Stimulated activated CD8-positive, alpha-beta memory T cell treated with anti-CD3 and anti-CD28 coated beads, Interleukin-15, amount 100 ng/mL, for 1 hour (primary cell): ENCODE measurements around the gene DFFA.
"Not testable (repeated sequence)": the region's sequence is repeated elsewhere in the genome, so short reads cannot be mapped to it uniquely, and the experiment has no call there.

Source experiments
- DNase-seq: peaks from one replicate; pipeline ENCODE4 v3.0.0-alpha.2; 2020; ENCODE audit warnings: low read depth

DFFA gene

DNA sequence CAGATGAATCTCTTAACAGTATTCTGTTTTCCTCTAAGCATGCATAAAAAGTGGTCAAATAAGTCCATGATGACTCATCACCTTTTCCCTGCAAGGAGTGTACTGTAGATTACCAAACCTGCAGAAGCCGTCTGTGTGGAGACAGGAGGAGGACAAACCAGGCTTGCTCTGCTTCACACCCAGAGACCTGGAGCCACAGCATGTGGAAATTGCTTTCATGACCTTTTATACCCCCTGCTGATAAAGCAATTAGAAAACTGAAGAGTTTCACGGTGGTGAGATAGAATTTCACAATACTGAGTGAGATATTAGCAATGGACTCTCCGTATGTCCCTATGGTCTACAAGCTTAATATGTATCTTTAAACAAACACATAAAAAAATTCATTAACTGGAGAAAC is 13.1 kb downstream of the DFFA start:
- DNase-seq: no peak

DNA sequence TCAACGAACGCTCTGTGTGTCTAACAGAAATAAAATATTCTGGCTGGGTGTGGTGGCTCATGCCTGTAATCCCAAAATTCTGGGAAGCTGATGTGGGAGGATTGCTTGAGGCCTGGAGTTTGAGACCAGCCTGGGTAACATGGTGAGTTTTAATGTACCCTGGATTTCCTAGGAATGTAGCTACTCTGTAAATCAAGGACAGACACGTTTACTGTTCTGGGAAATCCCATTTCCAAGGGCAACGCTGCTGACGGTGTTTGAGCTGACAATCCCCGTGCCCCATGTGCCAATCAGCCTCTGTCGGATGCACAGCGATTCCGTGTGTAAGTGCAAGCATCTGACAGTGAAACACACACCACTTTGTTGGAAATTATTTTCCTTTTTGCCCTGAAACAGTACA is 14.5 kb downstream of the DFFA start:
- DNase-seq: no peak

DNA sequence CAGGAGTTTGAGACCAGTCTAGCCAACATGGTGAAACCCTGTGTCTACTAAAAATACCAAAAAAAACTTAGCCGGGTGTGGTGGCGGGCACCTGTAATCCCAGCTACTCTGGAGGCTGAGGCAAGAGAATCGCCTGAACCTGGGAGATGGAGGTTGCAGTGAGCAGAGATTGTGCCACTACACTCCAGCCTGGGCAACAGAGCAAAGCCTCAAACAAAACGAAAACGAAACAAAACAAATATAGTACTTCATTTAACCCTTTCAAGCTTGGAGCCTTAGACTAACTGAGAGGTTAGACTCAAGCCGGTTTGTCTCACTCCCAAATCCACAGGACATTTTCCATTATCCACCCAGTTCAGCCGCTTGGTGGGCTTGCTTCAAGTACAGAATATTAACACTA is 14.9 kb downstream of the DFFA start:
- DNase-seq: not testable (repeated sequence)

DNA sequence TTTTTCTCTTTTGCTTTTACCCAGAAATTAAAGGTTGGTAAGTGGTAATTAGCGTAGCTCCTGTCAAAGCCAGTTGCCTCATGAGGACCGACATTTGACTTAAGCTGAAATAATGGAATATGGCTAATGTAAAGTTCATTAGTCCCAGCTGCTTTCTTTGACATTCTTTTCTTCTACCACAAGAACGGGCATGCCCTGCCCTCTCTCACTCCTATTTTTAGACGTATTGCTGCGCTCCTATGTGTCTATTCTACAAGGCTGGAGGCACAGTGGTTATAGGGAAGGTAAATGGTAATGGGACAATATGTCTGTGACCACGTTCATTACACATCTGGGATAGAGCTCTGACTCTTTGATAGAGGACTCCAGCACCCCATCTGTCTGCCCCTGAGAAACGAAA is 15.7 kb downstream of the DFFA start:
- DNase-seq: no peak

DNA sequence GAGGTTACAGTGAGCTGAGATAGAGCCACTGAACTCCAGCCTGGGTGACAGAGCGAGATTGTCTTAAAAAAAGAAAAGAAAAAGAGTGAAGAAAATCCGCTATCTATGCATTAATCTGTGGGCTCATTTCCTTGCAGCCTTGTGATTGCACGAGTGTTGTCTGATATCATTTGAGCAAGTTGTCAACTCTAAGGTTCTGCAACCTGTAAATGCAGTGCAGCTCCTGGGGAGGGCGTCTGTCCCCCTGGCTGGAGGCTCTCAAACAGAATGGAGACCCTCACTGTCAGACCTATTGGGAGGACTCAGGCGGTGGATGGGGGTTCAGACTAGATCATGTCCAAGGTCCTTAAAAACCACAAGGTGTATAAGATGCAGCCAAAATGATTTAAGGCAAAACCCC is 16.3 kb downstream of the DFFA start:
- no peak for DNase-seq

DNA sequence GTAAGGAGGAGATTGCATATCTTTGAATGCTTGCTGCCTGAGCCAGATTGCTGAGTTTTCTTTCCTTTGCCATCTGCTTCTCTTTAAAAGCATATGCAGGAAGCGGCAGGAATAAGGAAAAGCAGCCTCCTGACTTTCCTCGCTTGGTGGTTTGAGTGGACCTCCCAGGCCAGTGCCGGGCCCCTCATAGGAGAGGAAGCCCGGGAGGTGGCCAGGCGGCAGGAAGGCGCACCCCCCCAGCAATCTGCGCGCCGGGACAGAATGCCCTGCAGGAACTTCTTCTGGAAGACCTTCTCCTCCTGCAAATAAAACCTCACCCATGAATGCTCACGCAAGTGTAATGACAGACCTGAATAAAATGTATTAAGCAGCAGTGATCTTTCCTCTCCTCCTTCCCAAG is 21.0 kb downstream of the DFFA start:
- DNase-seq: no peak

- DNase-seq: no peak
These were observed 21.5 kb downstream of the DFFA start for GRCh38 chr1:10450836-10451235.

DNA sequence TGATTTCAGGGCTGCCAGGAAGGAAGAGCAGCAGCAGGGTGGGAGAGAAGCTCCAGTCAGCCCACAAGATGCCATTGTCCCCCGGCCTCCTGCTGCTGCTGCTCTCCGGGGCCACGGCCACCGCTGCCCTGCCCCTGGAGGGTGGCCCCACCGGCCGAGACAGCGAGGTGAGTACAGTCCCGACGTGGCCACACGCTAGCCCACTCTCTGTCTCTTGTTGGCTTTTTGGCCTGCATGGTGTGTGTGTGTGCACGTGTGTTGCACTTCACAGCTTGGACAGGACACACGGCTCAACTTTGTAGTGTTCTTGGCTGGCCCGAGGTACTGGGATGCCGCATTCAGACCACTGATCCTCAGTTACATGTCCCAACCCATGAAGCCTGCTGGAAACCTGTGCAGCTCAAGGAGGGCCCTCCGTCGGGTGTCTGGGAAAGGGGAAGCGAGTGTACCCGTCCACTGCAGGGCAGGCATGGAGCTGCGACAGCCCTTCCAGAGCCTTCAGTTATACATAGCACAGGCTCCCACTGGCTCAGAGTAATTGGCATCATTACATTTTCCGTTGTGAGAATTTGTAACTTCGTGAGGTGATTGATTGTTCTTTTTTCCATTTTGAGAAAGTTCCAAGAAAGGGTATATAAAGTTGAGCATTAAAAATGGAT is 22.0 kb downstream of the DFFA start:
- DNase-seq: no peak

DNA sequence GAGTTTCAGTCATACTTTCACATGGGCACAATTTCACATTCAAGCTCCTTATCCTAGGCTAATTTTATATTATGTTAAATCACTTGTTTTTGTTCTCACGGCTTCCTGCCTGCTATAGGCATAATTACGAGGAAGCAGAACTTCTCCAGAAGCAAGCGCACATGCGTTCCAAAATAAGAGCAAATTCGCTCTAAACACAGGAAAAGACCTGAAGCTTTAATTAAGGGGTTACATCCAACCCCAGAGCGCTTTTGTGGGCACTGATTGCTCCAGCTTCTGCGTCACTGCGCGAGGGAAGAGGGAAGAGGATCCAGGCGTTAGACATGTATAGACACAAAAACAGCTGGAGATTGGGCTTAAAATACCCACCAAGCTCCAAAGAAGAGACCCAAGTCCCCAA is 22.6 kb downstream of the DFFA start, which contains the start of gene CORT:
Gene CORT (plus strand): TSS at position 281 of the 400 bp plus-strand sequence. CDS start 193 bp downstream, outside the sequence.
- DNase-seq: no peak

DNA sequence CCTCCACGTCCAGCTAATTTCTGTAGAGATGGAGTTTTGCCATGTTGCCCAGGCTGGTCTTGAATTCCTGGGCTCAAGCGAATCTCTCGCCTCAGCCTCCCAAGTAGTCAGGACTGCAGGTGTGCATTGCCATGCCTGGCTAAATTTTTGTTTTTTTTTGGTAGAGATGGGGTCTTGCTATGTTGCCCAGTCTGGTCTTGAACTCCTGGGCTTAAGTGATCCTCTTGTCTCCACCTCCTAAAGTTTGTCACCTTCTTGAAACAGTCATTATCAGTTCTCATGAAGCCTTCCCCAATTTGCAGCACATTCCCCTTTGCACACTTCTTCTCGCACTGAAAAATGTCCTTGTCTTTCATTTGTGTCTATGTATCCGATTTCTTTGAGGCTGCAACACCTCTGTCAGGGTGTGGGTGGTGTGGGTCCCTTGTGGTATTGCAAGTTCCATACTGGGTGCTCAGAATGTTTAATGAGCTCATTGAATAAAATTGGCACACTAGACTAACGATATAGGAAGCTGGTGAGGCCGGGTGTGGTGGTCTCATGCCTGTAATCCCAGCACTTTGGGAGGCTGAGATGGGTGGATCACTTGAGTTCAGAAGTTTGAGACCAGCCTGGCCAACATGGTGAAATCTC is 25.4 kb downstream of the DFFA start:
- no peak for DNase-seq

DNA sequence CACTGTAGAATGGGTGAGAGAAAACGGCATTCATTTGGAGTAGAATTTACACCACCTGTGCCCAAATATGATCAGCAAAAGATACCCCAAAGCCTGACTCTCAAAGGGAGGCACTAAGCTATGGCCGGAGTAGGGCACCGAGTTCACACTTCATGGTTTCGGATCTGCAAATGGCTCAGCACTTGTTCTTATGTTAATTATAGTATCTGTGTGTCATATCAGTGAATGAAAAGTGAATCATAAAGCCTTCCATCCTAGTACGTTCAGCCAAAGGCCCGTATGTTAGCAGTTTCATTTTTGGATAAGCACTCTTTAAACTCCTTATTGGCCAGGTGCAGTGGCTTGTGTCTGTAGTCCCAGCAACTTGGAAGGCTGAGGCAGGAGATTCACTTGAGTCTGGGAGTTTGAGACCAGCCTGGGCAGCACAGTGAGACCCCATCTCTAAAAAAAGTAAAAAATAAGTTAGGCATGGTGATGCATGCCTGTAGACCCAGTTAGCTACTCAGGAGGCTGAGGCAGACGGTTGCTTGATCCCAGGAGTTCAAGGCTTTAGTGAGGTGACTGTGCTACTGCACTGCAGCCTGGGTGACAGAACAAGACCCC is 27.4 kb downstream of the DFFA start:
- DNase-seq: no peak

GRCh38 chr1:10444248-10444647 is 28.1 kb downstream of the DFFA start:
- DNase-seq: no peak

- no peak for DNase-seq
These were observed 31.5 kb downstream of the DFFA start for GRCh38 chr1:10440794-10441193.

GRCh38 chr1:10440305-10440704 is 32.0 kb downstream of the DFFA start:
- DNase-seq: no peak

GRCh38 chr1:10438677-10439163 is 33.6 kb downstream of the DFFA start:
- DNase-seq: no peak

GRCh38 chr1:10437052-10437451 is 35.3 kb downstream of the DFFA start:
- DNase-seq: no peak

- DNase-seq: no peak
These were observed 37.7 kb downstream of the DFFA start for GRCh38 chr1:10434590-10434989.

DNA sequence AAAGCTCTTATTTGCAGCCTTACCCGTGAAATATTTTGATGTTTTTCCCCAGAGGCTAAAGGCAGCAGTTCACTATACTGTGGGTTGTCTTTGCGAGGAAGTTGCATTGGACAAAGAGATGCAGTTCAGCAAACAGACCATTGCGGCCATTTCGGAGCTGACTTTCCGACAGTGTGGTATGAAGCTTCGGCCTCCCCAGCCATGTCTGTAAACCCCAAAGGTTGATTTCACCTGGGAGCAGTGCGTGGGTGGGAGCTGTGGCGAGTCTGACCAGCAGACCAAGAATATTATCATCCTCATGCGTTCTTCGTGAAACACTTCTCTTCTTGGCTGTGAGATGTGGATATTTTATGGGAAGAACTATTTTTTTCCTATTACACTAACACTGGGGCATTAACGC is 38.5 kb downstream of the DFFA start:
- DNase-seq: no peak

GRCh38 chr1:10432910-10433700 is 39.2 kb downstream of the DFFA start:
- no peak for DNase-seq

- no peak for DNase-seq
These were observed 41.1 kb downstream of the DFFA start for GRCh38 chr1:10431070-10431730.

- DNase-seq: peak; percentile 85
These were observed 41.9 kb downstream of the DFFA start, which contains the start of gene CENPS for GRCh38 chr1:10430216-10431069. Gene CENPS (plus strand): TSS chr1:10430433. CDS start chr1:10430518, 85 bp downstream.
